ENCODE data around the gene LRRC75A. TPM values are rescaled to one million over a fixed set of nuclear protein-coding genes. Genes with fewer than 3 reads are reported as not detected.
"Not testable (repeated sequence)": the region's sequence is repeated elsewhere in the genome, so short reads cannot be mapped to it uniquely, and the experiment has no call there.

LRRC75A gene
- total RNA-seq, 1 donor from 2014 or later: 1.8 TPM

DNA sequence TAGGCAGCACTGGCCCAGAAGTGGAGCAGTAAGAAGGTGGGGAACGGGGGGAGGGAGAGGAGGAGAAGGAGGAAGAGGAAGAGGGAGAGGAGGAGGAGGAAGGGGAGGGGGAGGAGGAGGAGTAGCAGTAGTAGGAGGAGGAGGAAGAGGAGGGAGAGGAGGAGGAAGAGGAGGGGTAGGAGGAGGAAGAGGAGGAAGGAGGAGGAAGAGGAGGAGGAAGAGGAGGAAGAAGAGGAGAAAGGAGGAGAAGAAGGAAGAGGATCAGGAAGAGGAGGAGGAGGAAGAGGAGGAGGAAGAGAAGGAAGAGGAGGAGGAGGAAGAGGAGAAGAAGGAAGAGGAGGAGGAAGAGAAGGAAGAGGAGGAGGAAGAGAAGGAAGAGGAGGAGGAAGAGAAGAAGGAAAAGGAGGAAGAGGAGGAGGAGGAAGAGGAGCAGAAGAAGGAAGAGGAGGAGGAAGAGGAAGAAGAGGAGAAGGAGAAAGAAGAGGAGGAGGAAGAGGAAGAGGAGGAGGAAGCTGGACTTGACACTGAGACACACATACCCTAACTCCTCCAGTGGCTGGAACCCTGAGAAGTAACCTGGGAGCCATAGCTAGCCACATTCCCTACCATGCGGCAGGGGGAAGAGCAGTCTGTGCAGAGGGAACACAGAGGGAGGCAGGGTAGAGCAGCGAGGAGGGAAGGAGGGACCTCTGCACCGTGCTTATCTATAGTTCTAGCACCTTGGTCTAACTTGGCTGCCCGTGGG, 35.8 kb downstream of the LRRC75A start:
- H3K4me3 Mint-ChIP-seq (ENCODE audit: unreplicated experiment): no peak overlapping the region
- H3K36me3 Mint-ChIP-seq (ENCODE audit: unreplicated experiment): no peaks in the 10 kb centered on the region
- no peak for DNase-seq (ENCODE audit: extremely low spot score, unreplicated experiment)
- no peak overlapping the region for H3K27ac Mint-ChIP-seq (ENCODE audit: unreplicated experiment)
- peaks cover 3% of the 10 kb centered on the region for H3K4me1 Mint-ChIP-seq (ENCODE audit: unreplicated experiment)
- H3K27me3 Mint-ChIP-seq (ENCODE audit: unreplicated experiment): no peaks in the 10 kb centered on the region
- TF ChIP-seq, protein P1, sequence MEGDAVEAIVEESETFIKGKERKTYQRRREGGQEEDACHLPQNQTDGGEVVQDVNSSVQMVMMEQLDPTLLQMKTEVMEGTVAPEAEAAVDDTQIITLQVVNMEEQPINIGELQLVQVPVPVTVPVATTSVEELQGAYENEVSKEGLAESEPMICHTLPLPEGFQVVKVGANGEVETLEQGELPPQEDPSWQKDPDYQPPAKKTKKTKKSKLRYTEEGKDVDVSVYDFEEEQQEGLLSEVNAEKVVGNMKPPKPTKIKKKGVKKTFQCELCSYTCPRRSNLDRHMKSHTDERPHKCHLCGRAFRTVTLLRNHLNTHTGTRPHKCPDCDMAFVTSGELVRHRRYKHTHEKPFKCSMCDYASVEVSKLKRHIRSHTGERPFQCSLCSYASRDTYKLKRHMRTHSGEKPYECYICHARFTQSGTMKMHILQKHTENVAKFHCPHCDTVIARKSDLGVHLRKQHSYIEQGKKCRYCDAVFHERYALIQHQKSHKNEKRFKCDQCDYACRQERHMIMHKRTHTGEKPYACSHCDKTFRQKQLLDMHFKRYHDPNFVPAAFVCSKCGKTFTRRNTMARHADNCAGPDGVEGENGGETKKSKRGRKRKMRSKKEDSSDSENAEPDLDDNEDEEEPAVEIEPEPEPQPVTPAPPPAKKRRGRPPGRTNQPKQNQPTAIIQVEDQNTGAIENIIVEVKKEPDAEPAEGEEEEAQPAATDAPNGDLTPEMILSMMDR (IDR thresholded peaks at IDR 0.05): no peak
- H3K9me3 Mint-ChIP-seq (ENCODE audit: unreplicated experiment): no peaks in the 10 kb centered on the region

- H3K4me1 Mint-ChIP-seq (ENCODE audit: unreplicated experiment): peaks cover 3% of the 10 kb centered on the region
- peaks cover under 1% of the 10 kb centered on the region for H3K36me3 Mint-ChIP-seq (ENCODE audit: unreplicated experiment)
- TF ChIP-seq, protein P1 (IDR thresholded peaks at IDR 0.05): no peak
These were observed 38.5 kb downstream of the LRRC75A start for GRCh38 chr17:16453493-16453851.

GRCh38 chr17:16452268-16452667, 39.7 kb downstream of the LRRC75A start:
- not testable (repeated sequence) for H3K9me3 Mint-ChIP-seq (ENCODE audit: unreplicated experiment); H3K4me3 Mint-ChIP-seq (ENCODE audit: unreplicated experiment); H3K27ac Mint-ChIP-seq (ENCODE audit: unreplicated experiment); H3K4me1 Mint-ChIP-seq (ENCODE audit: unreplicated experiment); H3K27me3 Mint-ChIP-seq (ENCODE audit: unreplicated experiment); DNase-seq (ENCODE audit: extremely low spot score, unreplicated experiment); H3K36me3 Mint-ChIP-seq (ENCODE audit: unreplicated experiment)

More at GRCh38 chr17:16453493-16453851, 38.5 kb downstream of the LRRC75A start:
- no peak for DNase-seq (ENCODE audit: extremely low spot score, unreplicated experiment)
- H3K4me3 Mint-ChIP-seq (ENCODE audit: unreplicated experiment): no peak overlapping the region
- H3K27ac Mint-ChIP-seq (ENCODE audit: unreplicated experiment): no peak overlapping the region
- no peaks in the 10 kb centered on the region for H3K9me3 Mint-ChIP-seq (ENCODE audit: unreplicated experiment)
- H3K27me3 Mint-ChIP-seq (ENCODE audit: unreplicated experiment): no peaks in the 10 kb centered on the region

- DNase-seq (ENCODE audit: extremely low spot score, unreplicated experiment): no peak
- no peaks in the 10 kb centered on the region for H3K9me3 Mint-ChIP-seq (ENCODE audit: unreplicated experiment)
- no peak overlapping the region for H3K4me3 Mint-ChIP-seq (ENCODE audit: unreplicated experiment)
- TF ChIP-seq, protein P1 (IDR thresholded peaks at IDR 0.05): no peak
- H3K4me1 Mint-ChIP-seq (ENCODE audit: unreplicated experiment): peaks cover 6% of the 10 kb centered on the region
- peaks cover 6% of the 10 kb centered on the region for H3K36me3 Mint-ChIP-seq (ENCODE audit: unreplicated experiment)
- H3K27ac Mint-ChIP-seq (ENCODE audit: unreplicated experiment): no peak overlapping the region
- no peaks in the 10 kb centered on the region for H3K27me3 Mint-ChIP-seq (ENCODE audit: unreplicated experiment)
These were observed 42.0 kb downstream of the LRRC75A start for GRCh38 chr17:16450028-16450427.

- TF ChIP-seq, protein P1 (IDR thresholded peaks at IDR 0.05): no peak
- H3K27ac Mint-ChIP-seq (ENCODE audit: unreplicated experiment): no peak overlapping the region
- H3K36me3 Mint-ChIP-seq (ENCODE audit: unreplicated experiment): peaks cover 10% of the 10 kb centered on the region
- H3K27me3 Mint-ChIP-seq (ENCODE audit: unreplicated experiment): no peaks in the 10 kb centered on the region
- no peak overlapping the region for H3K4me3 Mint-ChIP-seq (ENCODE audit: unreplicated experiment)
- no peak for DNase-seq (ENCODE audit: extremely low spot score, unreplicated experiment)
- peaks cover 10% of the 10 kb centered on the region for H3K4me1 Mint-ChIP-seq (ENCODE audit: unreplicated experiment)
- no peaks in the 10 kb centered on the region for H3K9me3 Mint-ChIP-seq (ENCODE audit: unreplicated experiment)
These were observed 42.8 kb downstream of the LRRC75A start for GRCh38 chr17:16449121-16449570.
